ENCODE measurements around the gene ASF1B.

The ASF1B gene

DNA sequence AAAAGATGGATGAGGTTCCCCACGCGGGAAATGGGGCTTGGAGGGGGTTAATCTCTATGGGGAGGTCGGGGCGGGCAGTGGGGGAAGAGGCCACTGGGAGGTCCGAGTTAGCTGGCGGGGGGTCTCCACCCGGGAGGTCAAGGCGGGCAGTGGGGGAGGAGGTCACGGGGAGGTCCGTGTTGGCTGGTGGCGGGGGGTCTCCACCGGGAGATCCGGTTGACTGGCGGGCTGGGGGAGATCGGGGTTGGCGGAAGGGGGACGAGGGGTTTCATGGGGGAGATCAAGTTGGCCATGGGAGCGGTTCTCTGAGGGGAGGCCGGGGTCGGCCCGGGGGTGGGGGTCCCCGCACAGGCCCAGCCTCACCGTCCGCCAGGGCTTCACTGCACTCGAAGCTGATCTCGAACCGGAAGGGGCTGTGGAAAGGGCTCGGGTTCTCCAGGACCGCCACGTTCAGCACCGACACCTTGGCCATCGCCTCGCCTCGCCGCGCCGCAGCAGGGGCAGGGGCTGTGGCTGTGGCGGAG is 342 bp downstream of the ASF1B start:
- no peak for DNase-seq (ENCODE audit: low spot score)

DNA sequence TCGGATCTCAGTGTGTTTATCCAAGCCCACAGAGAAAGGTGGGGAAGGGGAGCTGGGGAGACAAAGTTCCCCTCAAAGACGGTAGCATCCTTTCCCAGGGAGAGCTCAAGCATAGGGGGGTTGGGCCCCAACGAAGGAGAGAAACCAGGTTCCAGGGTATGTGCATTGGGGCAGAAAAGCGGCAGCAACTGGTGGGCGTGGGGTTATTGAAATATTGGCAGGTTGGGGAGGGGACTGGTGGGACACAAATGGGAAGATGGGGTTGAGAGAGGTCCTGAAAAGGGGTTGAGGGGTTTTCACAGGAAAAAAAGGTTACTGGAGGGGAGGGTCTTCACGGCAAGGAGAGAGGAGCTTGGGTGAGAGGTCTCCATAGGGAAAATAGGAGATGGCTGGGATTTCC is 1.0 kb downstream of the ASF1B start:
- DNase-seq (ENCODE audit: low spot score): peak; percentile 17

GRCh38 chr19:14127929-14128509 is 8.4 kb downstream of the ASF1B start:
- DNase-seq (ENCODE audit: low spot score): no peak

GRCh38 chr19:14127176-14127575 is 9.2 kb downstream of the ASF1B start:
- no peak for DNase-seq (ENCODE audit: low spot score)

DNA sequence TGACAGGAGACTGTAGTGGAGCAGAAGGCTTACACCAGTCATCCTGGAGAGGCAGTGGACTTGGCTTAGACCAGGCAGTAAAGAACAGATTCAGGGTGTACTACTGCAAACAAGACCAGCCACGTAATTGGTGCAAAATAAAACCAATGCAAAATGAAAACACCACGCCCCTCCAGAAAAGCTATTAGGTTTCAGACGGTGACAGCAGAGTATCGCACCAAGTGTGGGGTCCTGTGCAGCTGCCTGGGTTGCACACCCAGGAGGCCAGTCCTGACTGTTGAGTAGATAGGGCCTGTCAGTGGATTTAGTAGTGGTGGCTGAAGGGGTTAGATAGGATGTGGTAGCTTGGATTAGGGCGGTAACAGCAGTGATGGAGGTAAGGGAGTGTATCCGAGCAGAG is 13.5 kb downstream of the ASF1B start:
- no peak for DNase-seq (ENCODE audit: low spot score)

- DNase-seq (ENCODE audit: low spot score): no peak
Observed at GRCh38 chr19:14120497-14120780, 15.9 kb downstream of the ASF1B start.

DNA sequence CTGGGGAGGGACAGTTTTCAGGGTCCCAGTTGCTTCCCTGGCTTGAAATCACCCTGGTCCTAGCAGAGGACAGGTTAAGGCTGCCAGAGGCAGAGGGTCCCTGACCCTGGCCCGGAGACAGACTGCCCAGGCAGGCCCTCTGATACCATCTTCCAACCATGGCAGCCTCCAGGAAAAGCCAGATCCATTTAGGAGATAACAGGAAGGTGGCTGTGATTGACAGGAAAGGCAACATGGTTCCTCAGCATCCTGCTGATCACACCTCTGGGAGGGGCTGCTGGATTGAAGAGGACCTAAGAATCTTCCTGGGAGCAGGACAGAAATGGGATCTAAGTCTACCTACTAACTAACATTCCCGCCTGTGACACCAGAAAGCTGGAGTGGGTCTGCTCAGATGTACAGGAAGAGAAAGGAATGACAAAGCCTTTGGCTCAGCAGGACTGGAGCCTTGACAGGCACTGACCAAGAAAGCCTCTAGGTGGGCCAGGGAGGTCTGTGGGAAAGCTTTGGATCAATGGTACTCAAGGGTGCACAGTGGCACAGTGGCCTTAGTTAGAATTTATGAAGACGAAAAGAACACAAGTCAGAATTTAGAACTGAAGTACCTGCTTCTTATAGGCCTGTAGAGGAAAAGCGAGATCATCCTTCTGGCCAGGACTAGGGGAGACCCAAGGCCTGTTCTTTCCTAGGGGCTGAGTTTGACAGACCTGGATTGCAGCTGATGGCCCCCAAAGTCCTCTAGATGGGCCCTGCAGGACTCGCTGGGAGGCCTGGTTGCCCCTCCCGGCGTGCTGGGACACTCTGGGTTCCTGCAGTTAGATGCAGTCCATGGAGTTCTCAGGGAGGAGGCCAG is 16.5 kb downstream of the ASF1B start:
- no peak for DNase-seq (ENCODE audit: low spot score)

GRCh38 chr19:14119146-14119545 is 17.2 kb downstream of the ASF1B start:
- no peak for DNase-seq (ENCODE audit: low spot score)

DNA sequence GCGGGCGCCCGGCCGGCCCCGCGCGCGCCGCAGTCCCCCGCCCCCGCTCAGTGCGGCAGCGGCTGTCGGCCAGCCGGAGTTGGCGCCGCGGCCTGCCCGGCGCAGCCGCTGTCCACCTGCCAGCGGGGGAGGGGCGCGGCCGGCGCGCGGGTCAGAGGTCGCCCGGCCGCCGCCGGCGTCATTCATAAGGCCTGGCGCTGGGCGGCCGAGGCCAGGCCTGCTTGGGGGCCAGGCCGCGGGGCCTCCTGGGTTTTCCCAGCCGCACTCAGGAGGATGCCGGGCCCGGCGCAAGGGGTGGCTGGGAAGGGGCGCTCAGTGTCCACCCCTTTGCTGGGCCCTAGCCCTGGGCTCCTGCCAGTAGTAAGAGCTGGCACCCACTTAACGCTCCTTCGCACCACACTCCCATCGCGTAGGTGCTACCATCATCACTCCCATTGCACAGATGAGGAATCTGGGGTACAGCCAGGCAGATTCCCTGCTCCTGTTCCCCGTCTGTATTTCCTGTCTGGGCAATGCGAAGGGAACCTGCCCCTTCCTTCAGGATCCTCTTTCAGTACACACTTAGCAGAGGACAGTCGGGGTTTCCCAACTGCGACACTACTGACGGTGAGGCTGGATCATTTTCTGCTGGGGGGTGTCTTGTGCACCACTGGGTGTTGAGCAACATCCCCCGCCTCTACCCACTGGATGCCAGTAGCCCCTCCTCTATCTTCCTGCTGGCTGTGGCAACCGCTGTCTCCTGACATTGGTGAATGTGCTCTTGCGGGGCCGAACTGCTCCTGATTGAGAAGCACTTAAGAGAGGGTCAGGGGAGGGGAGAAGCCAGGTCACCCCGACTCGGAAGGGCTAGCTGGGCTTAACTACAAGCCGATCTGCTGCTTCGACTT is 18.0 kb downstream of the ASF1B start:
- no peak for DNase-seq (ENCODE audit: low spot score)

DNA sequence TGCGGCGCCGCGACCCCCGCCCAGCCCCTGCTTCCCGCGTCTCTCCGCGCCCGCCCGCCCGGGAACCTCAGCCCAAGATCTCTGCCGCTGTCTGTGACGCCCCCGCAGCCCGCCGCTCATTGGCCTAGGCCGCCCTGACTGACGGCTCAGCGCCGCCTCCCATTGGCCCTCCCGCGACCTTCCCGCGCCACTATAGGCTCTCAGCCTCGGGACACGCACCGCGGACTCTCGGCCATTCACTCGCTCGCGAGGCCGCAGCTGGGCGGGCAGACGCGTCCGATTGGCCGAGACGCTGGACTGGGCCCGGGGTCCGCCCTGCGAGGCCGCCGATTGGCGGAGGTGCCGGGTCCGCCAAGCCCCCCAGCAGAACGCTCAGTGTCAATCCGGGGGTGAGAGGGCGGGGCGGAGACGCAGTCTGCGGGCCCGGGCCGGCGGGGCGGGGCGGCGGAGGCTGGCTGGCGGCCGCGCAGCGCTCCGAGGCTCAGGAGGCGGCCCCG is 18.7 kb downstream of the ASF1B start, which contains the start of gene PRKACA:
Gene PRKACA, minus strand, starts transcription at position 95 of the 497 bp plus-strand sequence. CDS start 215 bp downstream, outside the sequence.
- DNase-seq (ENCODE audit: low spot score): peak; percentile 96

- DNase-seq (ENCODE audit: low spot score): peak; percentile 23
Observed at GRCh38 chr19:14116918-14117578, 19.3 kb downstream of the ASF1B start.

DNA sequence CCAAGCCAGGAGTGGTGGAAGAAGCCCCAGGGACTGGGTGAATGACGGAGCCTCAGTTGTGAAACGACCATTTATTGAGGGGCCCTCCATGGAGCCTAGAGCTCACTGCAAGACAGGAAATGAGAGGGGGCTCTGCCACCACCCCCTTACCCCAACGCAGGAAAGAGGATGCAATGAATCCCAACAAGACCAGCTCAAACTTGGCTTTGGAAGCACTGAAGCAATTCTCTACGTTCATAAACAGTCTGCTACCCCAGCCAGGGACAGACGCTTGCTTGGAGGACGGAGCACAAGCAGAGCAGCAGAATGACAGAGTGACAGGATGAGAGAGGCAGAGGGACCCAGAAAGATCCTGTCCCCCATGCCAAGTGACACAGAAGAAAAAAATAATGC is 19.9 kb downstream of the ASF1B start:
- no peak for DNase-seq (ENCODE audit: low spot score)

DNA sequence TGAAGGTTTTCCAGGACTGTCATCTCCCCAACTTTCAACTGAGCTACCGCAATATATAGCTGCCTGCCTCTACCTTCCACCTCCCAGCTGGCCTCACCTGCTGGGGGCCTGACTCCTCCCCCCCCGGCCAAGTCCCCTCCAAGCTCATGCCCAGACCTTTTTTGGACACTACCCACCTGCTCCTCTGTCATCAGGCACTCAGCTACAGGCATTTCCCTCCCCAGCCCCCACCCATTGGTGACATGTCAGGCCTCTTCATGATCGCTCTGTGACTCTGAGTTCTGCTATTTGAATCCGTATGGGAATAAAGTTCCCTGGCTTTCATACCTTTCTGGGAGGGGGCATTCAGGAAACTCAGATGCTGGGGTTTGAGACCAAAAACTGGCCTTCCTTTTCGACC is 20.6 kb downstream of the ASF1B start:
- DNase-seq (ENCODE audit: low spot score): no peak

DNA sequence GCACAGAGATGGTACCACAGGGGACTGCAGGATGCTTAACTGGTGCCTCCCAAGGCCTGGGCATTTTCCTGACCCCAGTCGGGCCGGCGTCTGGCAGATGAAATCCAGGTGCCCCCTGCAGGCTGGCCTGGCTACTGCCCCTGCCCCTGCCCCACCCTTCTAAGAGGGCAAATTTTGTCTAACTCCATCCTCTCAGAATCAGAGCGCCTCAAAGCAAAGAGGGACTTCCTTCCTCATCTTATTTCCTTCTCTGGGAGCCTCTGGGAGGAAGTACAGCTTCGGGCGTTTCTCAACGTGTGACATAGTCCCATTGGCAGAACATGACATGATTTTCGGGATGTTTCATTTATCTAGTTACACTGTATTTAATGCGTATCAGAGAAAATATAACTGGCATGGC is 21.5 kb downstream of the ASF1B start:
- DNase-seq (ENCODE audit: low spot score): peak; percentile 52

GRCh38 chr19:14114439-14114838 is 21.9 kb downstream of the ASF1B start:
- DNase-seq (ENCODE audit: low spot score): no peak

DNA sequence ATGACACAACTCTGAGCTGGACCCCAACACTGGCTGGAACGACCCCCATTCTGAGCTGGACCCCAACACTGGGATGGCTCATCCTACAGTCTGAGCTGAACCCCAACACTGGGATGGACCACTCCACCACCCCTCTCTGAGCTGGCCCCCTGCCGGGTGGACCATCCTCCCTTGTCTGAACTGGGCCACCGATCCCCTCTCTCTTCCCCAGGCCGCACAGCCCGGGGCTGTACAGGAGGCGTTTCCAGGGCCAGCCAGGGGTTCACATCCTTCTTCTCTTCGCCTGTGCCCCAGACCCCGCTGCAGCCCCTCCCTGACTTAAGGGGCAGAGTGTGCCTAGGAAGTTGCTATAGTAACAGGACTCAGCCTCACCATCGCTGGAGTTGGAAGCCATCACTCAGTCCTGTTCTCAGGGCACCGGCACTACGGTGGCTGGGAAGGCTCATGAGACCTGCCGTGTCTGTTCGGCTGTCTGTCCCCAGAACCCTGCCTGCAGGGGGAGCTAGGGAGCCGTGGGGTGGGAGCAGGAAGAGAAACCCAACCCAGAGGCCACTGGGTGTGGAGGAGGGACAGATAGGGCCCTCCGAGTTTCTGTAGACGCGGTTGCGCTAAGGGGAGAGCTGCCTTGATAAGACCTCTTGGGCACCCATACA is 22.5 kb downstream of the ASF1B start:
- DNase-seq (ENCODE audit: low spot score): peak; percentile 67

GRCh38 chr19:14112809-14113385 is 23.5 kb downstream of the ASF1B start:
- no peak for DNase-seq (ENCODE audit: low spot score)

- DNase-seq (ENCODE audit: low spot score): no peak
Observed at GRCh38 chr19:14112051-14112808, 24.2 kb downstream of the ASF1B start.

GRCh38 chr19:14111486-14111885 is 24.9 kb downstream of the ASF1B start:
- no peak for DNase-seq (ENCODE audit: low spot score)

- DNase-seq (ENCODE audit: low spot score): no peak
Observed at GRCh38 chr19:14110650-14111049, 25.7 kb downstream of the ASF1B start.
